Breast epithelium (tissue), 3 donors: ENCODE measurements around the gene GHRH.

Experiments used
- POLR2A ChIP-seq: fragments of 450-650 bp; IDR thresholded peaks from one replicate; pipeline ENCODE4 v1.6.1; 2016; ENCODE audit warnings: antibody characterized with exemption, mild to moderate bottlenecking, moderate library complexity
- POLR2AphosphoS5 ChIP-seq, 3 donors: sonication (generic); formaldehyde crosslinking; IDR thresholded peaks; one replicate each; pipeline ENCODE4 v1.6.1; 2017; ENCODE audit warnings: antibody characterized with exemption in 3 of 3

GRCh38 chr20:37301558-37301957, 39.9 kb upstream of the GHRH start:
- no peak for TF ChIP-seq POLR2AphosphoS5 (IDR thresholded peaks at IDR 0.05)
- TF ChIP-seq POLR2A: no peak
